Endothelial cell of umbilical vein (primary cell): ENCODE results near the gene P2RX1.

Source experiments
- EZH2 ChIP-seq: IDR thresholded peaks from 2 replicates; pipeline ENCODE4 v1.6.1; 2012; ENCODE audit warnings: borderline replicate concordance, low read depth, mild to moderate bottlenecking, moderate library complexity, low read length, inconsistent platforms; ENCODE audit not compliant: severe bottlenecking
- FOS ChIP-seq: IDR thresholded peaks from 2 replicates; pipeline ENCODE4 v1.6.1; 2011; ENCODE audit warnings: mild to moderate bottlenecking, low read length, moderate library complexity, borderline replicate concordance; ENCODE audit not compliant: insufficient read depth
- GATA2 ChIP-seq: IDR thresholded peaks from 2 replicates; pipeline ENCODE4 v1.7.0; 2011; ENCODE audit warnings: low read depth, mild to moderate bottlenecking, moderate library complexity, mixed read lengths, low read length; ENCODE audit not compliant: insufficient read length, insufficient read depth
- JUN ChIP-seq: IDR thresholded peaks from 2 replicates; pipeline ENCODE4 v1.6.1; 2011; ENCODE audit warnings: borderline replicate concordance, low read depth; ENCODE audit not compliant: insufficient read length, insufficient read depth
- MAX ChIP-seq: IDR thresholded peaks from 2 replicates; pipeline ENCODE4 v1.6.1; 2011; ENCODE audit not compliant: insufficient read depth, insufficient read length
- MYC ChIP-seq: IDR thresholded peaks from one replicate; pipeline ENCODE4 v1.6.1; 2011; ENCODE audit warnings: mild to moderate bottlenecking, low read depth, low read length
- POLR2A ChIP-seq: IDR thresholded peaks from 2 replicates; pipeline ENCODE4 v1.6.1; 2012; ENCODE audit warnings: low read depth, mild to moderate bottlenecking, control low read depth, low read length
- POLR2AphosphoS5 ChIP-seq: IDR thresholded peaks from 2 replicates; pipeline ENCODE4 v1.6.1; 2012; ENCODE audit warnings: low read depth, mild to moderate bottlenecking, control low read depth, low read length, moderate library complexity; ENCODE audit not compliant: insufficient read depth
- TF ChIP-seq, protein P1 (sequence below), 2 donors: IDR thresholded peaks; 1 replicate in 1 of 2; 2 replicates in 1 of 2; pipeline ENCODE4 v1.5.1; 2011; ENCODE audit warnings: low read length in 2 of 2, mild to moderate bottlenecking in 2 of 2, moderate library complexity in 2 of 2, control low read depth in 1 of 2, inconsistent platforms in 1 of 2, low read depth in 1 of 2; ENCODE audit not compliant: insufficient read depth in 1 of 2; ENCODE audit errors: extremely low read depth in 1 of 2

- TF ChIP-seq, protein P1, sequence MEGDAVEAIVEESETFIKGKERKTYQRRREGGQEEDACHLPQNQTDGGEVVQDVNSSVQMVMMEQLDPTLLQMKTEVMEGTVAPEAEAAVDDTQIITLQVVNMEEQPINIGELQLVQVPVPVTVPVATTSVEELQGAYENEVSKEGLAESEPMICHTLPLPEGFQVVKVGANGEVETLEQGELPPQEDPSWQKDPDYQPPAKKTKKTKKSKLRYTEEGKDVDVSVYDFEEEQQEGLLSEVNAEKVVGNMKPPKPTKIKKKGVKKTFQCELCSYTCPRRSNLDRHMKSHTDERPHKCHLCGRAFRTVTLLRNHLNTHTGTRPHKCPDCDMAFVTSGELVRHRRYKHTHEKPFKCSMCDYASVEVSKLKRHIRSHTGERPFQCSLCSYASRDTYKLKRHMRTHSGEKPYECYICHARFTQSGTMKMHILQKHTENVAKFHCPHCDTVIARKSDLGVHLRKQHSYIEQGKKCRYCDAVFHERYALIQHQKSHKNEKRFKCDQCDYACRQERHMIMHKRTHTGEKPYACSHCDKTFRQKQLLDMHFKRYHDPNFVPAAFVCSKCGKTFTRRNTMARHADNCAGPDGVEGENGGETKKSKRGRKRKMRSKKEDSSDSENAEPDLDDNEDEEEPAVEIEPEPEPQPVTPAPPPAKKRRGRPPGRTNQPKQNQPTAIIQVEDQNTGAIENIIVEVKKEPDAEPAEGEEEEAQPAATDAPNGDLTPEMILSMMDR (IDR thresholded peaks at IDR 0.05; ENCODE audit: extremely low read depth in 1 of 2, insufficient read depth in 1 of 2, low read depth in 1 of 2, low read length in 2 of 2): no peak
- TF ChIP-seq JUN: no peak
- TF ChIP-seq GATA2: no peak
- TF ChIP-seq FOS: no peak
- TF ChIP-seq POLR2A: no peak
- no peak for TF ChIP-seq POLR2AphosphoS5
- TF ChIP-seq MYC: no peak
- TF ChIP-seq EZH2: no peak
- TF ChIP-seq MAX: no peak
Observed at GRCh38 chr17:3889325-3890012, 26.8 kb downstream of the P2RX1 start.
